GF-D8 (cell line): ENCODE measurements around the gene EEA1.

Experiments used
- DNase-seq: peaks from one replicate; lab custom pipeline; 2025; lab: John Stamatoyannopoulos, UW

EEA1 gene

DNA sequence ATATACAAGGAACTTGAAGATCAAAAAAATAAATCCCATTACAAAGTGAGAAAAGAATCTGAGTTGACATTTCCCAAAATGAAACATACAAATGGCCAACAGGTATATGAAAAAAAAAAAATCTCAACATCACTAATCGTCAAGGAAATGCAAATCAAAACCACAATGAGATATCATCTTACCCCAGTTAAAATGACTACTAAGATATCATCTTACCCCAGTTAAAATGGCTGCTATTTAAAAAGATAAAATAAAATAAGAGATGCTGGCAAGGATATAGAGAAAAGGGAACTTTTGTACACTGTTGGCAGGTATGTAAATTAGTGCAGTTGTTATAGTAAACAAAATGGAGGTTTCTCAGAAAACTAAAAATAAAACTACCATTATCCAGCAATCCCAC lies 181.9 kb downstream of the EEA1 start:
- DNase-seq: no peak

DNA sequence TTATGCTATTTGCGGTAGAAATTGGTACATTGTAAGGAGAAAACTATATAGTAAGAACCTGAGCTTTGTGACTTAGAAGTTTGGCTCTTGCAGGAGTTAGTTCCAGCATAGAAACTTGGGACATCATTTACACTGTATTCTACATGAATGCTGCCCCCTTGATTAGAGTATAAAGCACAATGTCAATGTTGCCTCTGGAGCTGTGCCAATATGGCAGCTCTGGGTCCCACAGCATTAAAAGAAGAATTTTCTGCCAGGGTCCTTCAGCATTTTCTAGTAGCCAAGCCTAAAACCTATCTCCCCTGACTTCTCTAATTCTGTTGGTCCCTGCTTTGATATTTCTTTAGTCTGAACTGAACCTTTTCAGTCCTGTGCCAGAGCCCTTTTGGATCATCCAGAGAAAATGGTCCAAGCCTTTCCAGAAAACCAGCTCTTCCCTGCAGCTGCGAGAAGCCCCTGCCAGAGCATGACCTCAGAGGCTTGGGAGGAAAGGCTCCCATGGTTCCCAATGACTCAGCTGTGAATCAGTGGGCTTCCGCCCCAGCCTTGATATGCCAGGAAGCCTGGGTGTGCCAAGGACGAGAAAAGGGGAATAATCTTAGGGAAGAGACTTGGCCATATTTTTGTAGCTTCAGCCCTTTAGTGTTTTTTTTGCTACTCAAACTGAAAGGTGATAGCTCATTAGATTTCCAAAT lies 183.1 kb downstream of the EEA1 start:
- DNase-seq: no peak

DNA sequence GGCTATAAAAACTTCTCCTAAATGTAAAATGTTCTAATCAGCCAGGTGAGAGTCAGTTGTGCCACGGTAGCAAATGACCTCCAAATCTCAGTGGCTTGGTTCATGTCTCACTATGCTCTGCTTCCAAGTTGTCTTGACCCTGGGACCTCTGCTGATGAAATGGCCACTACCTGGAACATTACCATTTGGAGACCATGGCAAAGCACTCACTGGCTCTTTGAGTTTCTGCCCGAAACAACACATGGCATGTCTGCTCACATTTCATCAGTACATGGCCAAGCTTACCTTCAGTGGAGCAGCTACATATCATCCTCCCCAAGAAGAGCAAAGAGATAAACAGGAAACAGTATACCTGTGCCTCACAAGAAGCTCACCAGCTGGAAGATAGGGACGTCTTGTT lies 186.1 kb downstream of the EEA1 start:
- DNase-seq: no peak

DNA sequence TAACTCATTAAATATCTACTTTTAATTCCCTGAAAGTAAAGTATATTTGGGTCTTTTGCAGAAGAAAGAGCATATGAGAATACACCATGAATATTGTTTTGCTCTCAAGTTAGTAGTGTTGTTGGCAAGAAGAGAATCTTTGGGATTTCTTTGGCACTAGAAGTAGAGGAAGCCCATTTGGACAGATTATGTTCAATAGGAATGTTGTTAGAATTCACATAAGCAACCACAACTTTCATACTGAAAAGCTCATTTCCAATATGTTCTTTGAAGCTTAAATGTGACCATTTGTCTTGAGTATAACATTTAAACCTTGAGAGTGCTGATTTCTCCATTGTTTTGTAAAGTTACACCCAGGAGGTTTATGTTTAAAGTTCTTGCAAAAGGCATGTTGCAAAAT lies 188.7 kb downstream of the EEA1 start:
- DNase-seq: no peak

DNA sequence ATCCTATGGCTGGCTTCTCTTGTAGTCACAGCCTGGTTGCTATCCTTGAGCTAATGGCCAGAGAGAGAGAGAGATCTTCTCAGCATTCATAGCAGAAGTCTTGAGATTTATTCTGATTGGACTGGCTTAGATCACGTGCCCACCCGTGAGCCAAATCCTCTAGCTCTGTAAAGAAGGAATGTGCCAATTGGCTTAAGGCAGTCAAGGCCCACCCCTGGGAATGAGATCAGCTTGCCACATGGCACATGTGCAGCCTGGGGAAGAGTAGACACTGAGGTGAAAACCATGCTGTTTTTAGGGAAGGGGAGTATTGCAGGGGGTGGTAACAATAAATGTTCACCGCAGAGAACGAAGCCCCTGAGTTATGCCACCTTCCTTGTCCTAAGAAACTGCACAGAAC lies 190.0 kb downstream of the EEA1 start:
- DNase-seq: no peak

DNA sequence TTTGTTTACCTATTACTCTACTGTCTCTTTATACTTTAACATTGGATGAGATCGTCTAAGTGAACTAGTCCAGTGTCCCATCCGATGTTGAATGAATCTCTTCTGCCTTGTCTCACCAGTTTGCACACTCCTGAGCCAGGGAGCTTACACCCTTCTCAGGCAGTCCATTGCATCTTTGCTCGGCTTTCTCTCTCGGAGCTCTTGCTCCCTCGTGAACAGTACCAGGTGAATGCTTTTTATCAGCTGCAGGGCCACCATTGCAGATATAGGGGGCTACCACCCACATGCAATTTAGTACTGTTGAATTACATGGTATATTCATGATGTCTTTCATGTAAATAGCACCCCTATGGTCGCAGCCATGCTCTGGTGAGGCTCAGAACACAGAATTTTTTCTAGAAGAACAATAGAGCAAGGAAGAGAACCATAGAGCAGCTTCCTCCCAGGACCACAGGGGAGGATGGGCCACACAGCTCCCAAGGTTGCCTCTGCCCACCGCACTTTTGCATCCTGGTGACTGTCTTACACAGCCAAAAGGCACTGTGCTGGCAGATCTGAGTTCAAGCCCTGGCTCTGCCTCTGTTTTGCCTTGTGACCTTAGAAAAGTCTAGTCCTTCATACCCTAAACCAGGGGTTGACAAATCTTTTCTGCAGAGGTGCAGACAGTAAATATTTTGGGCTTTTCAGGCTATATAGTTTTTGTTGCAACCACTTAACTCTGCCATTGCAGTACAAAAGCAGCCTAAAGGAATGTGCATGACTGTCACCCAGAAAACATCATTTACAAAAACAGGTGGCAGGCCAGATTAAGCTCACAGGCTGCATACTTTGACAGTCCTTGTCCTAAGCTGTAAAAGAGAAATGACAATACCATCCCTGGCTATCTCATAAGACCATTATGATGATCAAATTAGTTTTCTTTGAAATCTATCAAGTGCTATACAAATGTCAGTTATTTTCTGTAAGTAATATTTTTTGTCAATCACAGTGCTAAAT lies 190.9 kb downstream of the EEA1 start:
- DNase-seq: no peak

DNA sequence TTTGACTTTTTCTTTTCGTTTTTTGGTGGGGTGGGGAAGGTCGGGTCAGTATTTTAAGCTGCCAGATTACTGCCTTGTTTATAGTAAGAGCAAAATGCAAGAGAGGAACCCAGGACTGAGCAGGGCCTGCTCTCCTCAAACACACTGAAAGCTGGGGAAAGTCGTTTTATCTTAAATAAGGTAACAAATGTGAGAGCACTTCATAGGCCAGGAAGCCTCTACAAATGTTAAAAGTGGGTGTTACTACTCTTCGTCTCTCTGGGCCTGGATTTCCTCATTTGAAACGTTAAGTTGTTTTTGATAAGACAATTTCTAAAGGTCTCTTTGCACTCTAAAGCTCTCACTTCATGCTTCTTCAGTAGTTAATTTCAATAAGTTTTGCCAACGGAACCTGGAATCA lies 192.5 kb downstream of the EEA1 start:
- DNase-seq: no peak

DNA sequence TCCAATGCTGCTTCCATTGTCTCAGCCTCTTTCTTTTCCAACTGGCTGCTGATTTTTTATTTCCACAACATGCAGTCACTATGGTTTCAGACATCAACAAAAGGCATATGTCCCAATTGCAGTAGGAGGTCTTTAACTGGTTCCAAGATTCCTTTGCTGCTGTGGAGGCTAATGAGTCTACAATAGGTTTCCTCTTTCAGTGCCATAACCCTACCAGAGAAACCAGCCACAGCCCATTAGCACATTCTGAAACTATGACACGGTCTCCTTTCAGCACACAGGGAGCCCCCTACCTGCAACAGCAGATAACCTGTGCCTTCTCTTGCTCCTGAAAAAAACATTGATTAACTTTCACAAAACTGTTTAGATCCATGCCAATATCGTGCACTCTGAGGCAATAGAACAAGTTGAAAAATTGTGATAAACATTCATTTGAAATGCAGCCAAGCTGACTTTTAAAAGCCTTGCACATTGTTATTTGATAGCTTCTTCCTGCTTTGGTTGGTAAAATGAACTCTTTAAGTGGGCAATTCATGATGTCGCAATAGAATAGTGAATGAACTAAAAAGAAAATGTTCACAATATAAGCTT lies 193.9 kb downstream of the EEA1 start:
- no peak for DNase-seq

DNA sequence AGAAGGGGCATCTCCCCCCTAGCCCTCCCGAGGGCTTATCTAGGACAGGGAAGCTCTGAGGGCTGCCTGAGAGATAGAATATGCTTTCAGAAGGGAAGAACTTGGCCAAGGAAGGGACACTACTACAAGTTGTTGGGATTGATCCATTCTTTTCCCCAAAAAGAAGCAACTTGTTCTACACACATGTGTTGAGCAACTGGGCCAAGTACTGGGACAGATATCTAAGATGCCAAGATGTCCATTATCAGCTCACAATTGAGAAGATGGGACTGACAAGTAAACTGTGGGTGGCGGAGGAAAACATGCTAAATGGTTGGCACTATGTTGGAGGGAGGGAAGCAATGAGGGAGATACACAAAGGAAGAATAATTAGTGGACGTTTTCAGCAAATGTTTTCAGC lies 195.4 kb downstream of the EEA1 start:
- DNase-seq: no peak

DNA sequence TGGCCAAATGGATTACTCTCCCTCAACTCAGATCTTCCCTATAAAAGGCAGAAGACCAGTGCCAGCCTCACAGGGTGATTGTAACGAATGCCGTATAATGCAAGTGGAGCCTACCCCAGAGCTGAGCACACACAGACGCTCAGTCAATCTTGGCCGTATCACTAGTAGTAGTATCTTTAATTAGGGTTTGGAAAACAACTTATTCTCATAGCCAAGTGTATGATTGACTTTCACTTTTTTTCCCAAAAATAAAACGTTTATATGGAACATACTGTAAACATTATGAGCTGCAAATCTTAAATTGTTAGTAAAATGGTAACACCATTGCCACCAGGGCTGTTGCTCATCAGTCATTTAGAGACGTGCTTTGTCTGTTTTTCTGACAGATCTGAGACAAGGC lies 195.9 kb downstream of the EEA1 start:
- no peak for DNase-seq

DNA sequence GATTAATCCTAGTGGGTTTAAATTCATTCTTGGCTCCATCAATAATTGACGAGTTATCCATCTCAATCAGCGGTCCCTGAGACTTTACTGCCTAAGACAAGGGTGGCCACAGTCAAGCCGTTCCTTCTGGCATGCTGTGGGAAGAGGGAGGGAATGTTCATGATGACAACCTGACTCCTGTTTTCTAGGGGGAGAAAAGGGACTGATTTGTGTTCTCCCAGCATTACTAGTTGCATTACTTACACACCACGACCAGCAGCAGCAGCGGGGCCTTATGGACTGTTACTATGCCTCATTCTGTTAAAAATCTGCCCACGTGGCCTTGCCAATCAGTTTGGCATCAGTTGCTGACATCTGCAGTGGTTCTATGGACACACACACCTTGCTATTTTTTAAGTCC lies 196.4 kb downstream of the EEA1 start:
- no peak for DNase-seq

DNA sequence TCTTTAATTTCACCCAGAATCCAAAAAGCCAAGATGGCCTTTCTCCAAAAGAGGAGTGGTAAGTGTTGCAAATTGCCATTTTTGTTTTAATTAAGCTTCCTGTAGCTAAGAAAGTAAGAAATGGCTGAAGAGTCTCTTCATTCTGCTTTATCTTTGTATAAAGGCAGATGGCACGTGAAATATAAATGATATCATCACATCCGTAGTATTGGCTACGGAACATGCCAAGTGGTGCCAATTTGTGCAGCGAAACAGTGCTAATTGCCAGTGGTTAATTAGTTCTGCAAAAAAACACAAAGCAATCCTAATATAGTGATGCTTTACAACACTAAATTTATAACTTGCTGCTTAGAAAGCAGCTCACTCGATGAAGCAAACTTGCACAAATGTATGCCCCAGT lies 196.9 kb downstream of the EEA1 start:
- no peak for DNase-seq

DNA sequence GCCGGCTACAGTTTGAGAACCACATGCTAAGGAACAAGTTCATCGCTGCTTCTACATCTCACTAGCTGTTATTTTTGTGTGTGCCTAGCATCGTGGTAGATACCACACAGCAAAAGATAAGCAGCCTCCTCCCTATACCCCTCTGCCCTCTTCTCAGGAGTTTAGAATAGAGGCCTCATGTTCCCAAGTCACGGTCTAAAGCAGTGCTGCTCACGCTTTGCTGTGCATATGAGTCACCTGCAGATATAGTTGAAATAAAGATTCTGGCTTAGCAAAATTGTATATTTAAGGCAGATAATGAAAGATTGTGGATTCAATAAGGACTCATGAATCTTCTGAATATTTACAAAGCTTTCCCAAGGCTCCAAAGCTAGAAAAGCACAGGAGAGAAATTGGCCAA lies 198.3 kb downstream of the EEA1 start:
- DNase-seq: no peak

DNA sequence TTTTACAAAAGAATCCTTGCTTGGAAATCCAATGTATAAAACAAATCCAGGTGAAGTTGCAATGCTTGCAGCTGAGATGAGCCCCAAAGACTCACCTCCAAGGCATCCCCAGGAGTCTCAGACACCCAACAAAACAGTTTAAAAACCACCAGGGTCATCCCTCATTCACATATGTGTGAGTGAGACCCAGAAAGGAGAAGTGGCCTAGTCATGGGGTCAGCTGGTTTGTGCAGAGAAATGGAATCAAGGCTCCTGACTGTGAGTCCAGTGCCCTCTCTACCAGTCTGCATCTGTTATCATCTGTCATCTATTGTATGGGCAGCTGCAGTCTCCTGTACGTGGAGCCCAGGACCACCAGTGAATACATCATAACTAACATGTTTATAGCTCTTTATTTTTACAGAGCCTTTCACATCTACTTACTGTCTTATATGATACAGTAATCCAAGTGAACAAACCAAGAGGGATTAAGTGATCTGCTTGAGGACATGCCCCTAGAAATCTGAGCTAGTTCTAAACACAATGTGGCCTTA lies 199.3 kb downstream of the EEA1 start:
- DNase-seq: no peak

DNA sequence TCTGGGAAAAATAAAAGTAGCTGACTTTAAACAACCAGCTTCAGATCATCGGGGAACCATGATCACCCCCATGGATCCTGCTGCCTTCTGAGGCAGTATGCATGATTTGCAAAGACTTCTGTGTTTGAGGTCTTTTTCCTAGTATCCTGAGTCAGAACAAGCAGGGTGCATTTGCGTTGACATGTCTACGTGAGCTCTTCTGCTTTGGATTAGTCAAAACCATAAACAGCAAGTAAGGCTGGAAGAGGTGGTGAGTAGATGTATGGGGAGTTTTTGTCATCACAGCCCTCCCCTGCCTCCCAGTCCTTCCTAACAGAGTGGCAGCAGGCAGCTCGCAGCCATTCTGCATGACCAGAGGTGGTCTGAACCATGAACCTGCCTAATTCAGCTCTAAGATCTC lies 202.2 kb downstream of the EEA1 start:
- no peak for DNase-seq

DNA sequence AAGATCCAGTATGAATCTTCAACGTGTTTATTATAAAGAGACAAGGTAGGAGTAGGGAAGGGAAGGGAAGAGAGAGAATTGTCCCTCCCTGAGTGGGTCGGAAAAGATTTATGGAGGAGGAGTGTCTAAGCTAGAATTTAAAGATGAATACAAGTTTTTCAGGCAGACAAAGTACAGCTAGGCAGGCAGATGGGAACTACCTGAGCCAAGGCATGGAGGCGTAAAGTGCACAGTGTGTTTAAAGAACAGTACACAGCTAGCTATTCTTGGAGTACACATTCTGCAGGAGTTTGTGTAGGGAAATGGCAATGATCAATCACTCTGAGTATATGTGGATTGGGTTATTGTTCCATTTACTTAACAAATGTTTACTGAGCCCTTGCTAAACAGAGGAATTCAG lies 206.2 kb downstream of the EEA1 start:
- no peak for DNase-seq

DNA sequence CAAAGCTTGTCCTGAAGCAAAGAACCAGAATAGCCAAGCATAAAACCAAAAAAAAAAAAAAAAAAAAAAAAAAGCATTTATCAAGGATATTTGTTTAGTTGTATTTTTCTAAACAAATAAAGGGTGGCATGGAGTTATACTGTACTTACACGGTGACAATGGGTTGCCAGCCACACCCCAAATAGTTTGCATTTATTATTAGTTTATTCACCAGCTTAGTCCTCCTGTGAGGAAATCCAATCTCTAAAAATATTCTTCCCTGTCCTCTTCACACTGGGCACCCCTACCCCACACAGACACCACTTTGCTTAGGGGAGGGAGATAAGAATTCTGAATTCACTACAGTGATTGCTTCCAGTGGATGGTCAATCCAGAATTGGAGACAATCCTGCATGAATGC lies 207.4 kb downstream of the EEA1 start:
- no peak for DNase-seq

DNA sequence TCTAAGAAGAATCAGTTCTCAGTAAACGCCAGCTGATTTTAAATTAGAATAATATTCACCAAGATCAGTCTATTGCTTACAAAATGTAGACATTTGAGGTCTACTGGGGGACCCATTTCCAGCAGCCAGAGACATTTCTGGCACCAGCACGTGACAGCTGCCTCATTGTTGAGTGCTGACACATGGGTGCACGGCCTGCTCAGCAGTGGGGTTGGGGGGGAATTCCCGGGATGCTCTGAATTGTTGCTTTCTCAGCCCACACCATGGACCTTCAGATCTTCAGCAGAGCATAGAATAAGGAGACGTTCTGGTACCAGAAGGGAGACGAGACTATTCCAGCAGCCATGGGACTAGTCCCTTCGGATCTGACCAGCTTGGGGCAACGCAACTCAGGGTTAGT lies 208.0 kb downstream of the EEA1 start:
- DNase-seq: no peak
